Measurements from ENCODE around the gene UBTF.
"Not testable (repeated sequence)": the region's sequence is repeated elsewhere in the genome, so short reads cannot be mapped to it uniquely, and the experiment has no call there.

UBTF gene

GRCh38 chr17:44247440-44247841, 28.0 kb upstream of the UBTF start:
- DNase-seq = no peak

GRCh38 chr17:44241106-44241624, 21.7 kb upstream of the UBTF start:
- DNase-seq = no peak

GRCh38 chr17:44237886-44238285, 18.4 kb upstream of the UBTF start:
- not testable (repeated sequence) for DNase-seq

- no peak for DNase-seq
These were observed 17.0 kb upstream of the UBTF start for GRCh38 chr17:44236444-44236991.

- no peak for DNase-seq
These were observed 16.1 kb upstream of the UBTF start for GRCh38 chr17:44235583-44235936.

GRCh38 chr17:44233582-44233981, 14.1 kb upstream of the UBTF start:
- DNase-seq = no peak

GRCh38 chr17:44232061-44232460, 12.6 kb upstream of the UBTF start:
- no peak for DNase-seq

GRCh38 chr17:44230140-44230539, 10.7 kb upstream of the UBTF start:
- DNase-seq = no peak

- no peak for DNase-seq
These were observed 9.6 kb upstream of the UBTF start for GRCh38 chr17:44229090-44229489.

- DNase-seq = no peak
These were observed 4.1 kb upstream of the UBTF start for GRCh38 chr17:44223541-44224071.

- DNase-seq = peak; percentile 46
These were observed 2.8 kb upstream of the UBTF start for GRCh38 chr17:44222112-44222869.

GRCh38 chr17:44221862-44222111, 2.3 kb upstream of the UBTF start:
- DNase-seq = no peak

GRCh38 chr17:44221084-44221861, 1.8 kb upstream of the UBTF start:
- peak; percentile 69 for DNase-seq

GRCh38 chr17:44220213-44221083, 973 bp upstream of the UBTF start:
- DNase-seq = peak; percentile 61

GRCh38 chr17:44219108-44219615, 313 bp downstream of the UBTF start:
- peak; percentile 73 for DNase-seq

GRCh38 chr17:44218344-44219107, 949 bp downstream of the UBTF start:
- peak; percentile 85 for DNase-seq

GRCh38 chr17:44217738-44218343, 1.6 kb downstream of the UBTF start:
- no peak for DNase-seq

GRCh38 chr17:44216694-44217093, 2.8 kb downstream of the UBTF start:
- DNase-seq = no peak

- no peak for DNase-seq
These were observed 3.3 kb downstream of the UBTF start for GRCh38 chr17:44216173-44216572.

- no peak for DNase-seq
These were observed 4.6 kb downstream of the UBTF start for GRCh38 chr17:44214896-44215295.

- no peak for DNase-seq
These were observed 5.3 kb downstream of the UBTF start for GRCh38 chr17:44214230-44214494.
